SJCRH30 (cell line): ENCODE data around the gene BCL2L11. TPM values are rescaled to one million over a fixed set of nuclear protein-coding genes. Genes with fewer than 3 reads are reported as not detected.

Source experiments
- DNase-seq, 2 experiments: peaks; one replicate each; pipeline ENCODE4 v3.0.0-alpha.2; 2015 to 2020
- H3K27ac ChIP-seq: fragments of 250-450 bp; sonication (Bioruptor Pico); 2 replicates; pipeline ENCODE4 v1.5.1; 2020; ENCODE audit warnings: mild to moderate bottlenecking, moderate library complexity
- H3K27me3 ChIP-seq: fragments of 250-450 bp; sonication (Bioruptor Pico); 2 replicates; pipeline ENCODE4 v1.5.1; 2020; ENCODE audit warnings: mild to moderate bottlenecking, moderate library complexity
- H3K36me3 ChIP-seq: fragments of 250-450 bp; sonication (Bioruptor Pico); 2 replicates; pipeline ENCODE4 v1.5.1; 2020; ENCODE audit warnings: mild to moderate bottlenecking, moderate library complexity
- H3K4me1 ChIP-seq: fragments of 250-450 bp; sonication (Bioruptor Pico); 2 replicates; pipeline ENCODE4 v1.5.1; 2020; ENCODE audit warnings: mild to moderate bottlenecking, moderate library complexity
- H3K4me3 ChIP-seq: fragments of 250-450 bp; sonication (Bioruptor Pico); 2 replicates; pipeline ENCODE4 v1.5.1; 2020; ENCODE audit warnings: mild to moderate bottlenecking, moderate library complexity
- H3K9me3 ChIP-seq: fragments of 250-450 bp; sonication (Bioruptor Pico); replicated peaks from 2 replicates; pipeline ENCODE4 v1.5.1; 2020; ENCODE audit warnings: mild to moderate bottlenecking, moderate library complexity
- total RNA-seq: library from RNA; depleted of rRNA; stranded (reverse); fragments of >200 nt; shearing (Covaris generic); gene quantifications from 2 replicates; pipeline ENCODE4 v1.2.3, GENCODE V29; 2014

BCL2L11 gene
- total RNA-seq, 1 experiment from 2014 or later = 13.7 TPM

- H3K9me3 ChIP-seq = no peaks in the 10 kb centered on the region
- H3K4me3 ChIP-seq = no peak overlapping the region
- H3K27me3 ChIP-seq = no peaks in the 10 kb centered on the region
- DNase-seq = no peak
- H3K4me1 ChIP-seq = peaks cover 5% of the 10 kb centered on the region; the same call in 1 of the 2 replicates
- H3K27ac ChIP-seq = no peak overlapping the region
- no peaks in the 10 kb centered on the region for H3K36me3 ChIP-seq
Observed at GRCh38 chr2:111145103-111145760, 24.5 kb downstream of the BCL2L11 start.

- DNase-seq = no peak
- Histone ChIP-seq H3K4me3 (no peak overlapping the region), H3K4me1 (peaks cover 5% of the 10 kb centered on the region; the same call in 1 of the 2 replicates), H3K36me3 (peaks cover 5% of the 10 kb centered on the region), H3K27me3 (no peaks in the 10 kb centered on the region), H3K27ac (no peak overlapping the region), H3K9me3 (no peaks in the 10 kb centered on the region)
Observed at GRCh38 chr2:111145951-111146350, 25.2 kb downstream of the BCL2L11 start.

DNA sequence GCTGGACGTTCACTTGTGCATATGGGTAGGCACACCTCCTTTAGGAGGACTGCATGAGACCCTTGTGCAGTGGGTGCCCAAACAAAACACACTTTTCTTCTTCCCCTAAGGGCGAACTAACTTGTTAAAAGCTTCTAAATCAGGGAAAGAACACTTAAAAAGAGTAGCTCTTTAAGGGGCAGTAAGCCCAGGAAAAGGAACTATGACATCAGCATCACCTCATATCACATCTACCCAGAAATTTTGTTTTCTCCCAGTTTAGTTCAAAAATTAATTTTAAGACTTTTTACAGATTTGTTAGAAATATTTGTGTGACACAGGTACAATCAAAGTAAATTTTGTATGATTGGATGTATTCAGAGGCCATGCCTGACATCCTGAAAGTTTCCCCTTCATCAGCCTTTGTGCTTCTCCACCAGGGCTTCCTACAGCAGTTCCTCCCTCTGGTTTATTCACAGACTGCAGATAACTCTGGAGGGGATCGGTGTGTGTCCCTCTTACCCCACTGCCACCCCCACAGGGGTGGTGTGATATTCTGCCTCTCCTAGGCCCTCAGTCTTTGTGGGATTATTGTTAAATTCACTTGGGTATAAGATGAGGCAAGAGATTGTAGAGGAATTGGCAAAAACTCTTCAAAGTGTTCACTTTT lies 27.6 kb downstream of the BCL2L11 start:
- H3K27me3 ChIP-seq = no peaks in the 10 kb centered on the region
- H3K9me3 ChIP-seq = no peaks in the 10 kb centered on the region
- no peak overlapping the region for H3K27ac ChIP-seq
- H3K4me1 ChIP-seq = no peaks in the 10 kb centered on the region
- peaks cover 20% of the 10 kb centered on the region for H3K36me3 ChIP-seq
- no peak for DNase-seq
- no peak overlapping the region for H3K4me3 ChIP-seq

DNA sequence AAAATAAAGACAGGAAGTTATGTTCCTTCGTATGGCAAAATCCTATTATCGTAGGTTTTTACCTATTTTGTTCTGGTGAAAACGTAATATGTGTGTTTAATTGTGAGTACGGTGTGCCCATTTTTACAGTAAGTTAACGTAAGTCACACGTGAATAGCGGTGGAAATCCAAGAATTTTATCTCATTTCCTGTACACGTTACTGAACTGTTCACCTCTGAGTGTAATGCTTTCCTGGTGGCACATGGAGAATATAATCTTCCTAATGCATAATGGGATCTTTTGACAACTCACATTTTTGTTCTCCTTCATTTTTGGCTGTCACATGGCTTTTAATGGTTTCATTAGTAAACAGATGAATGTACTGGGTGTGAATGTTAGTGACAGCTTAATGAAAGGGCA lies 28.2 kb downstream of the BCL2L11 start:
- no peaks in the 10 kb centered on the region for H3K4me1 ChIP-seq
- H3K27ac ChIP-seq = no peak overlapping the region
- DNase-seq = no peak
- no peak overlapping the region for H3K4me3 ChIP-seq
- H3K36me3 ChIP-seq = peaks cover 23% of the 10 kb centered on the region
- no peaks in the 10 kb centered on the region for H3K9me3 ChIP-seq
- H3K27me3 ChIP-seq = no peaks in the 10 kb centered on the region

- H3K4me1 ChIP-seq = no peaks in the 10 kb centered on the region
- H3K27me3 ChIP-seq = no peaks in the 10 kb centered on the region
Observed at GRCh38 chr2:111149882-111150455, 29.3 kb downstream of the BCL2L11 start.

DNA sequence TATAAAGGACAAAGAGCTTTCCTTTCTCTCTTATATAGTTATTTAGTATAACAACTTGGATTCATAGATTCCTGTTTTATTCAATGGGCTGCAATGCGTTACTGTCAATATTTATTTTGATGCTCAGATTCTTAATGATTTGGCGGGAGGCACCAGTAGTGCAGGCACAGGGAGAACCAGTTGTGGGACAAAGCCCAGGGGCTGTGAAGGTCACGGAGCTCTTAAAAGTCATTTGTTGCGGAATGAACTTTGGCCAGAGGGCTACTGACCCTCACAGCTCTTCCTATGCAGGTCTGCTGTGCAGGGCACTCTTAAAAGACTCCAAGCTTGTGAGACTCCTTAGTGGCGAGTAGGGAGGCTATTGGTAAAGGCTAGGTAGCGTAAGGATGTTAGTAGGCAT lies 34.0 kb downstream of the BCL2L11 start:
- peaks cover 30% of the 10 kb centered on the region for H3K36me3 ChIP-seq
- peaks cover 5% of the 10 kb centered on the region; the same call in 1 of the 2 replicates for H3K4me1 ChIP-seq
- H3K27ac ChIP-seq = no peak overlapping the region
- no peak overlapping the region for H3K4me3 ChIP-seq
- no peaks in the 10 kb centered on the region for H3K9me3 ChIP-seq
- DNase-seq = no peak
- no peaks in the 10 kb centered on the region for H3K27me3 ChIP-seq

More at GRCh38 chr2:111149882-111150455, 29.3 kb downstream of the BCL2L11 start:
- Histone ChIP-seq H3K27ac (no peak overlapping the region), H3K36me3 (peaks cover 23% of the 10 kb centered on the region), H3K4me3 (no peak overlapping the region), H3K9me3 (no peaks in the 10 kb centered on the region)
- no peak for DNase-seq

DNA sequence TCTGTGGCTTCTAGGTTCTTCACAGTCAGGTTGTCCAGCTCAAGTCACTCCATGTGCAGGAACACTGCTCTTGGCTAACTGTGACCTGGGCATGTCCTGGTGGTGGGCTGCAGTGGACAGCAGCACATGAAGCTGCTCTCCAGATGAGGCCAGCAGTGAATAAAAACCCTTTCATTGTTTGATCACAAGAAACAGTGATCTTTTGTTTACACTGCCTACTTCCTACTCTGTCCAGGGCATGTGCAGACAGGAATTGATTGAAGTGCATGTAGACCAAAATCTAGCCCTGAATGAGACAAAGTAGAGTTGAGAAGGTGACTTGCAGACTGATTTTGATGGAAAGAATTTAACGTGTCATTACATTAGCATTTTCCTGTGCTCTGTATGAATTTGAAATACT lies 34.9 kb downstream of the BCL2L11 start:
- Histone ChIP-seq H3K9me3 (no peaks in the 10 kb centered on the region), H3K27ac (no peak overlapping the region), H3K36me3 (peaks cover 31% of the 10 kb centered on the region), H3K4me1 (peaks cover 5% of the 10 kb centered on the region; the same call in 1 of the 2 replicates), H3K27me3 (no peaks in the 10 kb centered on the region), H3K4me3 (no peak overlapping the region)
- peak in 1 of 2 experiments; percentile 26 for DNase-seq

DNA sequence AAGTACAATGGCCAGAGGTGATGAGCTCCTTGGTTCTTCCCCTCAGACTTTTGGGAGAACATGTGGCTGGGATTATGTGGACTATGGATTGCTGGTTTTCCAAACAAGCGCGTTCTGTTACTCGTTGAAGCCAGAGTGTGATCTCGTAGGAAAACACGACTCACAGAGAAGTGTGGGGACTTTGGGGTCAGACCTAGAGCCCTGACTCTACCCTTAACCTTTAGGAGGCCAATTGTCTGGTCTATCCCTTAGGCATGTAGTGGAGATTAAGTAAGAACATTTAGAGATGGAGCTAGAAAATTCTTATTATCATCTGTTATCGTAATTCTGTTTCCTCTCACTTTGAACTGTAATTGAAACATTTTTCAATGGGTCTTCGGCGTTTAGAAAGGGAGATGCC lies 35.8 kb downstream of the BCL2L11 start:
- H3K4me1 ChIP-seq = peaks cover 9% of the 10 kb centered on the region
- no peak overlapping the region for H3K4me3 ChIP-seq
- H3K36me3 ChIP-seq = peaks cover 24% of the 10 kb centered on the region
- no peaks in the 10 kb centered on the region for H3K27me3 ChIP-seq
- no peak for DNase-seq
- H3K9me3 ChIP-seq = no peaks in the 10 kb centered on the region
- no peak overlapping the region for H3K27ac ChIP-seq

- H3K9me3 ChIP-seq = no peaks in the 10 kb centered on the region
- DNase-seq = no peak
- H3K27ac ChIP-seq = no peak overlapping the region
- H3K4me1 ChIP-seq = peaks cover 15% of the 10 kb centered on the region
- H3K36me3 ChIP-seq = peaks cover 18% of the 10 kb centered on the region
- no peaks in the 10 kb centered on the region for H3K27me3 ChIP-seq
- H3K4me3 ChIP-seq = no peak overlapping the region
Observed at GRCh38 chr2:111157071-111157661, 36.5 kb downstream of the BCL2L11 start.

DNA sequence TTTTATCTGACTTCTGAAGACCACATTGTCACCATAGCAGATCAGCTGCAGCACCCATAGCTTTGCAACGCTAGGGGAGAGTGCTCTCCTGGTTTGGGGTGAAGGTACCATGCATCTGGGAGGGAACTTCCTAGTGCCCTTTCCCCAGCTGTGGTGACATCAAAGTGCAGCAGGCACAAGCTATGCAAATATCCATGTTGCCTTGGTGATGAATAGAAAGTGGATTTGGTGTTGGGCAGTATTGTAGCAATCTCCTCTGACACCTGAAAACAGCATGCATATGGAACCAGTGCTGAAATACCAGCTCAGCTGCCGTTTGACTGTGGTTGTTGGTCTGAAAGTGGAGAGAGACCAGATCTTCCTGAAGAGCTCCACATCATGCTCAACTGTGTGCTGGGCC lies 37.1 kb downstream of the BCL2L11 start:
- Histone ChIP-seq H3K4me1 (peaks cover 22% of the 10 kb centered on the region), H3K9me3 (no peaks in the 10 kb centered on the region), H3K4me3 (no peak overlapping the region), H3K36me3 (peaks cover 14% of the 10 kb centered on the region), H3K27ac (no peak overlapping the region), H3K27me3 (no peaks in the 10 kb centered on the region)
- no peak for DNase-seq

GRCh38 chr2:111159641-111160040 lies 38.9 kb downstream of the BCL2L11 start:
- no peak for DNase-seq
- H3K27ac ChIP-seq = no peak overlapping the region
- H3K4me3 ChIP-seq = no peak overlapping the region

GRCh38 chr2:111160758-111161157 lies 40.0 kb downstream of the BCL2L11 start:
- H3K4me1 ChIP-seq = peaks cover 32% of the 10 kb centered on the region
- no peaks in the 10 kb centered on the region for H3K27me3 ChIP-seq
- no peak for DNase-seq
- H3K27ac ChIP-seq = no peak overlapping the region
- peaks cover 20% of the 10 kb centered on the region for H3K36me3 ChIP-seq
- H3K9me3 ChIP-seq = no peaks in the 10 kb centered on the region
- H3K4me3 ChIP-seq = no peak overlapping the region

More at GRCh38 chr2:111159641-111160040, 38.9 kb downstream of the BCL2L11 start:
- Histone ChIP-seq H3K9me3 (no peaks in the 10 kb centered on the region), H3K4me1 (peaks cover 35% of the 10 kb centered on the region), H3K27me3 (no peaks in the 10 kb centered on the region), H3K36me3 (peaks cover 17% of the 10 kb centered on the region)

DNA sequence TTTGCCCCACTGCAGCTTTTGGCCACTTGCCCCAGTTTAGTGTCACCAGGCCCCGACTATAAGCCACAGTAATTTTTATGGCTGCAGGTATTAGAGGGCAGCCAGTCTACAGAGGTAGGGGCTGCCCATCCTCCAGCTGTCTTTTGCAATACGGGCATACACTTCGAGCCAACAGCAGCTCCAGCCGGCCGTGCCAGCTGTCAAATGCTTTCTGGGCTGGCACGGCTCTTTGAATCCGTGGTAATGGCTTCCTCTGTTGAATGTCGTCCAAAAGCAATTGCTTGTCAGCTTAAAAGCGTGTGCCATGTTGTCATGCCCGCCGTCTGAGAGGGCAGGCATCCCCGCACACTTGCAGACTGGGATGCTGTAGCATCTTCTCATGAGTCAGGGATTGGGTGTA lies 41.3 kb downstream of the BCL2L11 start:
- H3K4me1 ChIP-seq = peaks cover 33% of the 10 kb centered on the region
- no peak for DNase-seq
- no peak overlapping the region for H3K27ac ChIP-seq
- no peaks in the 10 kb centered on the region for H3K27me3 ChIP-seq
- no peak overlapping the region for H3K4me3 ChIP-seq
- H3K9me3 ChIP-seq = no peaks in the 10 kb centered on the region
- peaks cover 21% of the 10 kb centered on the region for H3K36me3 ChIP-seq

GRCh38 chr2:111162718-111163331 lies 42.1 kb downstream of the BCL2L11 start:
- Histone ChIP-seq H3K27ac (peak overlapping the region; percentile 23), H3K4me3 (no peak overlapping the region), H3K4me1 (peaks cover 42% of the 10 kb centered on the region), H3K36me3 (peaks cover 17% of the 10 kb centered on the region), H3K9me3 (no peaks in the 10 kb centered on the region), H3K27me3 (no peaks in the 10 kb centered on the region)
- peak; percentile 60 to 74 for DNase-seq

DNA sequence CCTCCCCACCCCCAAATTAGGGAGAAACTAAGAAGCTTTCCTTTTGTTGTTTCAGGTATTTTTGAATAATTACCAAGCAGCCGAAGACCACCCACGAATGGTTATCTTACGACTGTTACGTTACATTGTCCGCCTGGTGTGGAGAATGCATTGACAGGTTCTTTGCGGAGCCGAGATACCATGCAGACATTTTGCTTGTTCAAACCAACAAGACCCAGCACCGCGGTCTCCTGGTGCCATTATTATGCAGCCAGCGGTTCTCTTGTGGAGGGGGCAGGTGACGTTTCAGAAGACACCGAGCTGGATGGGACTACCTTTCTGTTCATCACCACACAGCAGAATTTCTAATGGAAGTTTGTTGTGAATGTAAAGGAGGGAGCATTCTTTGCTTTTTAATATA lies 43.4 kb downstream of the BCL2L11 start:
- Histone ChIP-seq H3K9me3 (no peaks in the 10 kb centered on the region), H3K4me1 (peaks cover 54% of the 10 kb centered on the region), H3K27me3 (no peaks in the 10 kb centered on the region), H3K27ac (no peak overlapping the region), H3K4me3 (no peak overlapping the region), H3K36me3 (peaks cover 14% of the 10 kb centered on the region)
- no peak for DNase-seq
